Keratinocyte (primary cell): Measurements from ENCODE around the gene DIAPH3.

Source experiments
- EZH2 ChIP-seq: IDR thresholded peaks from one replicate; pipeline ENCODE4 v1.6.1; 2012; ENCODE audit warnings: inconsistent platforms, mild to moderate bottlenecking, low read length, moderate library complexity
- TF ChIP-seq, protein P1 (sequence below), 3 experiments: IDR thresholded peaks in 1 of 3; conservative IDR thresholded peaks in 1 of 3; optimal IDR thresholded peaks in 1 of 3; 2 replicates in 2 of 3; 3 replicates in 1 of 3; pipeline versions ENCODE3 to v1.5.1; 2011; ENCODE audit warnings: low read length in 3 of 3, mild to moderate bottlenecking in 3 of 3, moderate library complexity in 2 of 3, control low read depth in 1 of 3, inconsistent platforms in 1 of 3; ENCODE audit not compliant: insufficient read depth in 2 of 3; ENCODE audit errors: extremely low read depth in 1 of 3

DNA sequence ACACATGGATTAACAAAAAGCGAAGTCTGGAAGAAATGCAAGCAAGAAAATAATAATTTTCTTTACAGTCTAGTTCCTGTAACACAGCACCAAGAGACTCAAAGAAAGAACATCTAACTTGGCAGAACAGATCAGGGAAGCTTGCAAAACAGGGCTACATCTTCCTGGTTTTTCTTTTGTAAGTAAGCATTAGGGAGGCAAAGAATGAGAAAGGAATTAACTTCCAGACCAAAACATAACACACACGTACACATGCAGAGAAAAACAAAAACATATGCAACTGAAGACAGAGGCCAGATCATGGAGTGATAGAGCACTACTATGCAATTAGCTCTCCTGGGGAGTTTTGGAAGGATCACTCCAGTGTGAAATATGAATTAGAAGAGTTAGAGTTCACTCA, 120.5 kb downstream of the DIAPH3 start:
- TF ChIP-seq, protein P1, sequence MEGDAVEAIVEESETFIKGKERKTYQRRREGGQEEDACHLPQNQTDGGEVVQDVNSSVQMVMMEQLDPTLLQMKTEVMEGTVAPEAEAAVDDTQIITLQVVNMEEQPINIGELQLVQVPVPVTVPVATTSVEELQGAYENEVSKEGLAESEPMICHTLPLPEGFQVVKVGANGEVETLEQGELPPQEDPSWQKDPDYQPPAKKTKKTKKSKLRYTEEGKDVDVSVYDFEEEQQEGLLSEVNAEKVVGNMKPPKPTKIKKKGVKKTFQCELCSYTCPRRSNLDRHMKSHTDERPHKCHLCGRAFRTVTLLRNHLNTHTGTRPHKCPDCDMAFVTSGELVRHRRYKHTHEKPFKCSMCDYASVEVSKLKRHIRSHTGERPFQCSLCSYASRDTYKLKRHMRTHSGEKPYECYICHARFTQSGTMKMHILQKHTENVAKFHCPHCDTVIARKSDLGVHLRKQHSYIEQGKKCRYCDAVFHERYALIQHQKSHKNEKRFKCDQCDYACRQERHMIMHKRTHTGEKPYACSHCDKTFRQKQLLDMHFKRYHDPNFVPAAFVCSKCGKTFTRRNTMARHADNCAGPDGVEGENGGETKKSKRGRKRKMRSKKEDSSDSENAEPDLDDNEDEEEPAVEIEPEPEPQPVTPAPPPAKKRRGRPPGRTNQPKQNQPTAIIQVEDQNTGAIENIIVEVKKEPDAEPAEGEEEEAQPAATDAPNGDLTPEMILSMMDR (optimal IDR thresholded peaks at IDR 0.05 in 1 of 3, IDR thresholded peaks at IDR 0.05 in 1 of 3, conservative IDR thresholded peaks at IDR 0.05 in 1 of 3; ENCODE audit: extremely low read depth in 1 of 3, insufficient read depth in 2 of 3, low read length in 3 of 3): no peak
- TF ChIP-seq EZH2: no peak
